ENCODE results near the gene PCAT6. TPM values are rescaled to one million over a fixed set of nuclear protein-coding genes. Genes with fewer than 3 reads are reported as not detected.
"Not testable (repeated sequence)": the region's sequence is repeated elsewhere in the genome, so short reads cannot be mapped to it uniquely, and the experiment has no call there.

PCAT6 gene
- total and polyA plus RNA-seq, 3 donors from 2014 or later, result 11.5 to 80.5 (median 29.4) TPM

GRCh38 chr1:202794051-202794740 lies 16.6 kb upstream of the PCAT6 start:
- no peak overlapping the region for H3K4me3 ChIP-seq
- no peaks in the 10 kb centered on the region for H3K9me3 ChIP-seq
- no peak for TF ChIP-seq POLR2A (IDR thresholded peaks at IDR 0.05)
- TF ChIP-seq, protein P1, sequence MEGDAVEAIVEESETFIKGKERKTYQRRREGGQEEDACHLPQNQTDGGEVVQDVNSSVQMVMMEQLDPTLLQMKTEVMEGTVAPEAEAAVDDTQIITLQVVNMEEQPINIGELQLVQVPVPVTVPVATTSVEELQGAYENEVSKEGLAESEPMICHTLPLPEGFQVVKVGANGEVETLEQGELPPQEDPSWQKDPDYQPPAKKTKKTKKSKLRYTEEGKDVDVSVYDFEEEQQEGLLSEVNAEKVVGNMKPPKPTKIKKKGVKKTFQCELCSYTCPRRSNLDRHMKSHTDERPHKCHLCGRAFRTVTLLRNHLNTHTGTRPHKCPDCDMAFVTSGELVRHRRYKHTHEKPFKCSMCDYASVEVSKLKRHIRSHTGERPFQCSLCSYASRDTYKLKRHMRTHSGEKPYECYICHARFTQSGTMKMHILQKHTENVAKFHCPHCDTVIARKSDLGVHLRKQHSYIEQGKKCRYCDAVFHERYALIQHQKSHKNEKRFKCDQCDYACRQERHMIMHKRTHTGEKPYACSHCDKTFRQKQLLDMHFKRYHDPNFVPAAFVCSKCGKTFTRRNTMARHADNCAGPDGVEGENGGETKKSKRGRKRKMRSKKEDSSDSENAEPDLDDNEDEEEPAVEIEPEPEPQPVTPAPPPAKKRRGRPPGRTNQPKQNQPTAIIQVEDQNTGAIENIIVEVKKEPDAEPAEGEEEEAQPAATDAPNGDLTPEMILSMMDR (IDR thresholded peaks at IDR 0.05), result no peak
- H3K4me1 ChIP-seq, result no peaks in the 10 kb centered on the region
- no peak overlapping the region for H3K27ac ChIP-seq
- no peak for DNase-seq
- intact Hi-C loops (cut with DNase I; ENCODE audit: low total_unique reads), result no loop called here
- H3K36me3 ChIP-seq (ENCODE audit: low read depth, missing control alignments), result no peaks in the 10 kb centered on the region
- no peaks in the 10 kb centered on the region for H3K27me3 ChIP-seq

- H3K4me3 ChIP-seq; H3K27ac ChIP-seq; H3K4me1 ChIP-seq; DNase-seq; H3K36me3 ChIP-seq (ENCODE audit: low read depth, missing control alignments); intact Hi-C loops (cut with DNase I; ENCODE audit: low total_unique reads); H3K9me3 ChIP-seq; H3K27me3 ChIP-seq: not testable (repeated sequence)
- 93 to 94% methylated on average over 6 of the region's 6 CpGs for WGBS, 2 donors
These were observed 15.8 kb upstream of the PCAT6 start for GRCh38 chr1:202794931-202795330.

DNA sequence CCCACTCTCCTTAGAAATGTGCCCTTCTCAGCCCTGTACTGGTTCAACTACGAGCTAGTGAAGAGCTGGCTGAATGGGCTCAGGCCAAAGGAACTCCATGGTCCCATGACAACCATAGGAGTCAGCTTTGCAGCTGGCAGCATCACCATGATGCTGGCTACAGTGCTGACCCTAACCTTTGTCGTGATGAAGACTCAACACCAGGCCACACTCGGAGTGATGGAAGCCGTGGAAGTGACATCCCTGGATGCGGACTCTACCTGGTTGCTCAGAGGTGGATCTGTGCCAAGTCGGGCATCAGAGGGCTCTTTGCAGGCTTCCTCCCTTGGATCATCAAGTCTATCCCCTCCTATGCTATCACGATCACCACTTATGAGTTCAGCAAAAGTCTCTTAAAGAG lies 14.1 kb upstream of the PCAT6 start:
- intact Hi-C loops (cut with DNase I; ENCODE audit: low total_unique reads), result no loop called here
- Histone ChIP-seq H3K4me3 (no peak overlapping the region), H3K9me3 (no peaks in the 10 kb centered on the region), H3K27ac (no peak overlapping the region), H3K36me3 (ENCODE audit: low read depth, missing control alignments) (no peaks in the 10 kb centered on the region), H3K4me1 (no peaks in the 10 kb centered on the region), H3K27me3 (no peaks in the 10 kb centered on the region)
- no peak for TF ChIP-seq POLR2A (IDR thresholded peaks at IDR 0.05)
- TF ChIP-seq, protein P1 (IDR thresholded peaks at IDR 0.05), result no peak
- no peak for DNase-seq
- 92 to 93% methylated on average over 6 to 7 of the region's 7 CpGs for WGBS, 2 donors

DNA sequence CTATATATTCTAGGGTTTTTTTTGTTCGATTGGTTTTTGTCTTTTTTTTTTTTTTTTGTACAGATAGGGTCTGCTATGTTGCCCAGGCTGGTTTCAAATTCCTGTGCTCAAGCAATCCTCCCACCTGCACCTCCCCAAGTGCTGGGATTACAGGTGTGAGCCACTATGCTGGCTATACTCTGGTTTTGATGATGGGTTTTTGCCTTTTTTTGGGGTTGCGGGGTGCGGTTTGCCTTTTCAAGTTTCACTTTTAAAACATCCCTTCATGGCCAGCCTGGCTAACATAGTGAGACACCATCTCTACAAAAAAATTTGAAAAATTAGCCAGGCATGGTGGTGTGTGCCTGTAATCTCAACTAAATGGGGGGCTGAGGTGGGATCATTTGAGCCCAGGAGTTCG lies 12.5 kb upstream of the PCAT6 start:
- WGBS, 2 donors, result 85 to 91% methylated on average over 4 of the region's 4 CpGs
- no peak overlapping the region for H3K27ac ChIP-seq
- no peaks in the 10 kb centered on the region for H3K27me3 ChIP-seq
- intact Hi-C loops (cut with DNase I; ENCODE audit: low total_unique reads), result no loop called here
- DNase-seq, result no peak
- H3K36me3 ChIP-seq (ENCODE audit: low read depth, missing control alignments), result no peaks in the 10 kb centered on the region
- no peak for TF ChIP-seq POLR2A (IDR thresholded peaks at IDR 0.05)
- TF ChIP-seq, protein P1 (IDR thresholded peaks at IDR 0.05), result no peak
- H3K4me1 ChIP-seq, result no peaks in the 10 kb centered on the region
- H3K4me3 ChIP-seq, result no peak overlapping the region
- no peaks in the 10 kb centered on the region for H3K9me3 ChIP-seq

- no peaks in the 10 kb centered on the region for H3K27me3 ChIP-seq
- DNase-seq, result no peak
- WGBS, 2 donors, result 47 to 58% methylated on average over 6 of the region's 6 CpGs
- no peak overlapping the region for H3K4me3 ChIP-seq
- no peaks in the 10 kb centered on the region for H3K4me1 ChIP-seq
- TF ChIP-seq, protein P1 (IDR thresholded peaks at IDR 0.05), result no peak
- no peak for TF ChIP-seq POLR2A (IDR thresholded peaks at IDR 0.05)
- H3K27ac ChIP-seq, result no peak overlapping the region
- H3K36me3 ChIP-seq (ENCODE audit: low read depth, missing control alignments), result no peaks in the 10 kb centered on the region
- H3K9me3 ChIP-seq, result no peaks in the 10 kb centered on the region
- intact Hi-C loops (cut with DNase I; ENCODE audit: low total_unique reads), result no loop called here
These were observed 11.9 kb upstream of the PCAT6 start for GRCh38 chr1:202798792-202799331.

Data from testis (tissue), 3 donors.